K562 (cell line): Measurements from ENCODE around the gene RING1. TPM values are rescaled to one million over a fixed set of nuclear protein-coding genes. Genes with fewer than 3 reads are reported as not detected.

Experiments used
- CREM ChIP-seq: IDR thresholded peaks from 2 replicates; pipeline ENCODE4 v1.6.1; 2014; ENCODE audit warnings: antibody characterized with exemption, low read depth
- EP300 ChIP-seq: IDR thresholded peaks from 2 replicates; pipeline ENCODE4 v1.6.1; 2012; ENCODE audit warnings: low read length, improper control_type of control experiment
- ETS2 ChIP-seq: IDR thresholded peaks from 2 replicates; pipeline ENCODE4 v1.6.1; 2016; ENCODE audit warnings: borderline replicate concordance, missing genetic modification characterization, mild to moderate bottlenecking, moderate library complexity, missing compliant biosample characterization; ENCODE audit not compliant: poor library complexity, severe bottlenecking
- OTX1 ChIP-seq: fragments of 450-650 bp; formaldehyde crosslinking; IDR thresholded peaks from 2 replicates; pipeline ENCODE4 v1.4.0; 2022; ENCODE audit warnings: mild to moderate bottlenecking
- TFAM ChIP-seq: fragments of 250-450 bp; sonication (Bioruptor Pico); conservative IDR thresholded peaks from 2 replicates; pipeline ENCODE4 v1.5.0; 2021; ENCODE audit warnings: mild to moderate bottlenecking, moderate library complexity
- TOE1 ChIP-seq, 2 experiments: fragments of 450-650 bp in 1 of 2; sonication (generic) in 1 of 2; formaldehyde crosslinking in 1 of 2; IDR thresholded peaks; 2 replicates each; pipeline versions ENCODE4 v1.7.1 to v1.8.0; 2016 to 2022; ENCODE audit warnings: borderline replicate concordance in 2 of 2, mild to moderate bottlenecking in 2 of 2, antibody characterized with exemption in 1 of 2, inconsistent platforms in 1 of 2, low read depth in 1 of 2, missing genetic modification reagents in 1 of 2, moderate library complexity in 1 of 2
- polyA plus RNA-seq, 8 experiments: library from polyadenylated mRNA; depleted of rRNA in 4 of 8; stranded (reverse) in 5 of 8; unstranded in 3 of 8; fragments of >200 nt; fragmentation: Nextera tagmentation in 2 of 8; fragmentation: Illumina TruSeq in 1 of 8; extraction: Ambion mirVana in 2 of 8; extraction: Trizol in 1 of 8; gene quantifications; 2 replicates each; pipeline versions ENCODE4 v1.2.1 to v1.2.3, GENCODE V29; 2011 to 2014; ENCODE audit warnings: inconsistent platforms in 1 of 8, missing spikeins in 1 of 8
- total RNA-seq, 7 experiments: library from RNA; depleted of rRNA in 6 of 7; stranded (reverse); fragments of >200 nt in 6 of 7; fragmentation: Illumina TruSeq in 2 of 7; extraction: Trizol in 2 of 7; gene quantifications; 2 replicates each; pipeline versions ENCODE4 v1.2.1 to v1.2.3, GENCODE V29; 2011 to 2021; ENCODE audit warnings: low replicate concordance in 1 of 7
- TF ChIP-seq, protein P1 (sequence below), 2 experiments: fragments of 450-650 bp in 1 of 2; sonication (generic) in 1 of 2; formaldehyde crosslinking in 1 of 2; IDR thresholded peaks; 2 replicates each; pipeline versions ENCODE4 v1.7.1 to v1.9.0; 2016 to 2022; ENCODE audit warnings: inconsistent platforms in 1 of 2, mild to moderate bottlenecking in 1 of 2, missing genetic modification reagents in 1 of 2
- TF ChIP-seq, protein P2 (sequence below): fragments of 250-450 bp; sonication (Bioruptor Pico); IDR thresholded peaks from 2 replicates; pipeline ENCODE4 v1.9.0; 2021; ENCODE audit warnings: mild to moderate bottlenecking, inconsistent platforms
- TF ChIP-seq, protein P3 (sequence below): fragments of 450-650 bp; IDR thresholded peaks from 2 replicates; pipeline ENCODE4 v1.6.1; 2018; ENCODE audit warnings: mild to moderate bottlenecking, low read depth; ENCODE audit not compliant: partially characterized antibody

The RING1 gene
- total and polyA plus RNA-seq, 9 of the 15 experiments (the other 6 are each of a cell fraction or from before 2014, with no cell fraction given), result 4.2 to 59.1 (median 36.9) TPM

DNA sequence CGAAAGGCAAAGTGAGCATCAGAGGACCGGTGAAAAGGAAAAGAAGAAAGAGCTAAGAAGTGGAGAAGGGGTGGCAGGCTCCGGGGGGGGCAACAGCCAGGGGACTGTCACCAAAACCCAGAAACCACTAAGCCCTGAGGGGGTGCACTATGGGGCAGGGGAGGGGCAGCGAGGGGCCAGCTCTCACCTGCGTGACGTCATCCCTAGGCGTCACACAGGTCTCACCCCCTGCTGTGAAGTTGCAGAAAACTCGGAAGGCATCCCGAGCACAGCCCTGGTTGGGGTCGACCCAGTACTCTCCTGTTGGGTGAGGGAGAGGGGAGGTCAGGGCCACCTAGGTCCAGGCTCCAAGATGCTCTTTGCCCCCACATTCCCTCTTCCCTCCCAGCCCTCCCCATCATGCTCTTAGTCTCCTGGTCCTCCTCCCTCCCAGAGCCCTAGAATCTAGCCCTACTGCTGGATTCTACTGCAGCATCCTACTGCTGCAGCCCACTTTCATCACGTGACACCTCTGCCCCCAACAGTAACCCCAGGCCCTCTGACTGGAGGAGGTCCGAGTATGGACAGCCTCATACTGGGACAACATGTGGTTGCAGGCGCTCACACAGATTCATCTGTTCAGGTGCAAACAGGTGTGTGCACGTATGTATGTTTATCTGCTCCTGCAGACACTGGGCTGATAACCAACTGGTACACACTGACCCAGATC, 43.5 kb upstream of the RING1 start (continued):
- TF ChIP-seq TOE1 (IDR thresholded peaks at IDR 0.05; ENCODE audit: borderline replicate concordance), result peak; percentile 64; the same call in 1 of the 2 replicates
- TF ChIP-seq TOE1 (CRISPR knock-in tag; IDR thresholded peaks at IDR 0.05; ENCODE audit: borderline replicate concordance, low read depth), result no peak
- TF ChIP-seq, protein P1, sequence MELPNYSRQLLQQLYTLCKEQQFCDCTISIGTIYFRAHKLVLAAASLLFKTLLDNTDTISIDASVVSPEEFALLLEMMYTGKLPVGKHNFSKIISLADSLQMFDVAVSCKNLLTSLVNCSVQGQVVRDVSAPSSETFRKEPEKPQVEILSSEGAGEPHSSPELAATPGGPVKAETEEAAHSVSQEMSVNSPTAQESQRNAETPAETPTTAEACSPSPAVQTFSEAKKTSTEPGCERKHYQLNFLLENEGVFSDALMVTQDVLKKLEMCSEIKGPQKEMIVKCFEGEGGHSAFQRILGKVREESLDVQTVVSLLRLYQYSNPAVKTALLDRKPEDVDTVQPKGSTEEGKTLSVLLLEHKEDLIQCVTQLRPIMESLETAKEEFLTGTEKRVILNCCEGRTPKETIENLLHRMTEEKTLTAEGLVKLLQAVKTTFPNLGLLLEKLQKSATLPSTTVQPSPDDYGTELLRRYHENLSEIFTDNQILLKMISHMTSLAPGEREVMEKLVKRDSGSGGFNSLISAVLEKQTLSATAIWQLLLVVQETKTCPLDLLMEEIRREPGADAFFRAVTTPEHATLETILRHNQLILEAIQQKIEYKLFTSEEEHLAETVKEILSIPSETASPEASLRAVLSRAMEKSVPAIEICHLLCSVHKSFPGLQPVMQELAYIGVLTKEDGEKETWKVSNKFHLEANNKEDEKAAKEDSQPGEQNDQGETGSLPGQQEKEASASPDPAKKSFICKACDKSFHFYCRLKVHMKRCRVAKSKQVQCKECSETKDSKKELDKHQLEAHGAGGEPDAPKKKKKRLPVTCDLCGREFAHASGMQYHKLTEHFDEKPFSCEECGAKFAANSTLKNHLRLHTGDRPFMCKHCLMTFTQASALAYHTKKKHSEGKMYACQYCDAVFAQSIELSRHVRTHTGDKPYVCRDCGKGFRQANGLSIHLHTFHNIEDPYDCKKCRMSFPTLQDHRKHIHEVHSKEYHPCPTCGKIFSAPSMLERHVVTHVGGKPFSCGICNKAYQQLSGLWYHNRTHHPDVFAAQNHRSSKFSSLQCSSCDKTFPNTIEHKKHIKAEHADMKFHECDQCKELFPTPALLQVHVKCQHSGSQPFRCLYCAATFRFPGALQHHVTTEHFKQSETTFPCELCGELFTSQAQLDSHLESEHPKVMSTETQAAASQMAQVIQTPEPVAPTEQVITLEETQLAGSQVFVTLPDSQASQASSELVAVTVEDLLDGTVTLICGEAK (IDR thresholded peaks at IDR 0.05), result no peak
- TF ChIP-seq, protein P1 (CRISPR knock-in tag; IDR thresholded peaks at IDR 0.05), result no peak
- TF ChIP-seq TFAM (CRISPR knock-in tag), result no peak
- TF ChIP-seq, protein P2, sequence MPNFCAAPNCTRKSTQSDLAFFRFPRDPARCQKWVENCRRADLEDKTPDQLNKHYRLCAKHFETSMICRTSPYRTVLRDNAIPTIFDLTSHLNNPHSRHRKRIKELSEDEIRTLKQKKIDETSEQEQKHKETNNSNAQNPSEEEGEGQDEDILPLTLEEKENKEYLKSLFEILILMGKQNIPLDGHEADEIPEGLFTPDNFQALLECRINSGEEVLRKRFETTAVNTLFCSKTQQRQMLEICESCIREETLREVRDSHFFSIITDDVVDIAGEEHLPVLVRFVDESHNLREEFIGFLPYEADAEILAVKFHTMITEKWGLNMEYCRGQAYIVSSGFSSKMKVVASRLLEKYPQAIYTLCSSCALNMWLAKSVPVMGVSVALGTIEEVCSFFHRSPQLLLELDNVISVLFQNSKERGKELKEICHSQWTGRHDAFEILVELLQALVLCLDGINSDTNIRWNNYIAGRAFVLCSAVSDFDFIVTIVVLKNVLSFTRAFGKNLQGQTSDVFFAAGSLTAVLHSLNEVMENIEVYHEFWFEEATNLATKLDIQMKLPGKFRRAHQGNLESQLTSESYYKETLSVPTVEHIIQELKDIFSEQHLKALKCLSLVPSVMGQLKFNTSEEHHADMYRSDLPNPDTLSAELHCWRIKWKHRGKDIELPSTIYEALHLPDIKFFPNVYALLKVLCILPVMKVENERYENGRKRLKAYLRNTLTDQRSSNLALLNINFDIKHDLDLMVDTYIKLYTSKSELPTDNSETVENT (CRISPR knock-in tag), result no peak
- TF ChIP-seq CREM, result peak; percentile 76
- TF ChIP-seq ETS2 (tag), result no peak
- no peak for TF ChIP-seq OTX1 (CRISPR knock-in tag)
- no peak for TF ChIP-seq EP300
- TF ChIP-seq, protein P3, sequence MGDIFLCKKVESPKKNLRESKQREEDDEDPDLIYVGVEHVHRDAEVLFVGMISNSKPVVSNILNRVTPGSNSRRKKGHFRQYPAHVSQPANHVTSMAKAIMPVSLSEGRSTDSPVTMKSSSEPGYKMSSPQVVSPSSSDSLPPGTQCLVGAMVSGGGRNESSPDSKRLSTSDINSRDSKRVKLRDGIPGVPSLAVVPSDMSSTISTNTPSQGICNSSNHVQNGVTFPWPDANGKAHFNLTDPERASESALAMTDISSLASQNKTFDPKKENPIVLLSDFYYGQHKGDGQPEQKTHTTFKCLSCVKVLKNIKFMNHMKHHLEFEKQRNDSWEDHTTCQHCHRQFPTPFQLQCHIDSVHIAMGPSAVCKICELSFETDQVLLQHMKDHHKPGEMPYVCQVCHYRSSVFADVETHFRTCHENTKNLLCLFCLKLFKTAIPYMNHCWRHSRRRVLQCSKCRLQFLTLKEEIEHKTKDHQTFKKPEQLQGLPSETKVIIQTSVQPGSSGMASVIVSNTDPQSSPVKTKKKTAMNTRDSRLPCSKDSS, result no peak
